HG02973 (cell line): ENCODE data around the gene NCOR2.

Experiments
- ATAC-seq: cut with Tn5 transposase; IDR thresholded peaks from one replicate; pipeline ENCODE4 v1.9.1; 2021; ENCODE audit warnings: moderate library complexity; ENCODE audit not compliant: unreplicated experiment

The NCOR2 gene

GRCh38 chr12:124544983-124545382, 22.4 kb downstream of the NCOR2 start:
- ATAC-seq, result no peak

- no peak for ATAC-seq
These were observed 23.0 kb downstream of the NCOR2 start for GRCh38 chr12:124544311-124544970.

- ATAC-seq, result no peak
These were observed 23.7 kb downstream of the NCOR2 start for GRCh38 chr12:124543590-124544310.

- ATAC-seq, result no peak
These were observed 24.3 kb downstream of the NCOR2 start for GRCh38 chr12:124543052-124543589.

- ATAC-seq, result no peak
These were observed 25.1 kb downstream of the NCOR2 start for GRCh38 chr12:124542021-124542949.

- no peak for ATAC-seq
These were observed 26.1 kb downstream of the NCOR2 start for GRCh38 chr12:124541322-124541721.

- ATAC-seq, result no peak
These were observed 28.0 kb downstream of the NCOR2 start for GRCh38 chr12:124539084-124540041.

- ATAC-seq, result no peak
These were observed 29.0 kb downstream of the NCOR2 start for GRCh38 chr12:124538194-124539082.

- ATAC-seq, result no peak
These were observed 29.8 kb downstream of the NCOR2 start for GRCh38 chr12:124537525-124538193.

GRCh38 chr12:124536641-124537040, 30.8 kb downstream of the NCOR2 start:
- ATAC-seq, result no peak

GRCh38 chr12:124534776-124535740, 32.4 kb downstream of the NCOR2 start:
- ATAC-seq, result no peak

GRCh38 chr12:124533456-124533855, 34.0 kb downstream of the NCOR2 start:
- ATAC-seq, result no peak

GRCh38 chr12:124532967-124533366, 34.4 kb downstream of the NCOR2 start:
- ATAC-seq, result no peak

GRCh38 chr12:124532331-124532750, 35.1 kb downstream of the NCOR2 start:
- ATAC-seq, result no peak

GRCh38 chr12:124531906-124532305, 35.5 kb downstream of the NCOR2 start:
- no peak for ATAC-seq

GRCh38 chr12:124531281-124531745, 36.1 kb downstream of the NCOR2 start:
- ATAC-seq, result no peak

GRCh38 chr12:124530637-124531263, 36.7 kb downstream of the NCOR2 start:
- ATAC-seq, result no peak
